H9 (cell line): ENCODE measurements around the gene NRG3. TPM values are rescaled to one million over a fixed set of nuclear protein-coding genes. Genes with fewer than 3 reads are reported as not detected.

Source experiments
- DNase-seq: peaks from one replicate; pipeline ENCODE4 v3.0.0-alpha.2; 2017
- H2AFZ ChIP-seq: one replicate; pipeline ENCODE4 v1.6.1; 2013; ENCODE audit warnings: mild to moderate bottlenecking, low read length, control low read depth, moderate library complexity
- H2AK5ac ChIP-seq: 2 replicates; pipeline ENCODE4 v1.6.1; 2013; ENCODE audit warnings: low read length, control low read depth, mixed read lengths; ENCODE audit not compliant: insufficient read length
- H2BK120ac ChIP-seq: one replicate; pipeline ENCODE4 v1.6.1; 2013; ENCODE audit warnings: low read depth, mild to moderate bottlenecking, low read length, control low read depth, inconsistent platforms; ENCODE audit not compliant: poor library complexity, severe bottlenecking
- H2BK12ac ChIP-seq: 2 replicates; pipeline ENCODE4 v1.6.1; 2013; ENCODE audit warnings: low read length, control low read depth, mixed read lengths, low read depth; ENCODE audit not compliant: insufficient read length
- H2BK15ac ChIP-seq: 2 replicates; pipeline ENCODE4 v1.6.1; 2013; ENCODE audit warnings: low read depth, low read length, control low read depth
- H2BK20ac ChIP-seq: one replicate; pipeline ENCODE4 v1.6.1; 2013; ENCODE audit warnings: low read depth, mild to moderate bottlenecking, low read length, control low read depth, inconsistent platforms; ENCODE audit not compliant: poor library complexity, severe bottlenecking
- H2BK5ac ChIP-seq: 2 replicates; pipeline ENCODE4 v1.6.1; 2013; ENCODE audit warnings: low read length, control low read depth, mixed read lengths; ENCODE audit not compliant: insufficient read length
- H3K14ac ChIP-seq: 2 replicates; pipeline ENCODE4 v1.6.1; 2013; ENCODE audit warnings: low read length, control low read depth; ENCODE audit not compliant: insufficient read depth
- H3K18ac ChIP-seq: 2 replicates; pipeline ENCODE4 v1.6.1; 2013; ENCODE audit warnings: low read depth, mild to moderate bottlenecking, mixed read lengths, low read length, control low read depth; ENCODE audit not compliant: insufficient read length
- H3K23ac ChIP-seq: 2 replicates; pipeline ENCODE4 v1.6.1; 2013; ENCODE audit warnings: low read length, control low read depth, mixed read lengths, low read depth; ENCODE audit not compliant: insufficient read length
- H3K23me2 ChIP-seq: 2 replicates; pipeline ENCODE4 v1.6.1; 2013; ENCODE audit warnings: low read depth, mild to moderate bottlenecking, mixed read lengths, low read length, control low read depth; ENCODE audit not compliant: insufficient read length, poor library complexity, severe bottlenecking
- H3K27ac ChIP-seq: 2 replicates; pipeline ENCODE4 v1.5.1; 2013; ENCODE audit warnings: low read length, control low read depth, mixed read lengths, low read depth; ENCODE audit not compliant: insufficient read length
- H3K27me3 ChIP-seq: 2 replicates; pipeline ENCODE4 v1.6.1; 2013; ENCODE audit warnings: low read length, control low read depth, inconsistent platforms; ENCODE audit not compliant: insufficient read depth
- H3K4ac ChIP-seq: 2 replicates; pipeline ENCODE4 v1.6.1; 2013; ENCODE audit warnings: low read depth, mild to moderate bottlenecking, control low read depth, inconsistent platforms, low read length, moderate library complexity
- H3K4me1 ChIP-seq: 2 replicates; pipeline ENCODE4 v1.6.1; 2013; ENCODE audit warnings: low read length, control low read depth, inconsistent platforms; ENCODE audit not compliant: insufficient read depth
- H3K4me2 ChIP-seq: 2 replicates; pipeline ENCODE4 v1.6.1; 2013; ENCODE audit warnings: low read length, control low read depth, mixed read lengths; ENCODE audit not compliant: insufficient read length, insufficient read depth
- H3K56ac ChIP-seq: 2 replicates; pipeline ENCODE4 v1.6.1; 2013; ENCODE audit warnings: low read depth, mild to moderate bottlenecking, mixed read lengths, low read length, control low read depth; ENCODE audit not compliant: insufficient read length
- H3K79me1 ChIP-seq: 2 replicates; pipeline ENCODE4 v1.6.1; 2013; ENCODE audit warnings: low read depth, mild to moderate bottlenecking, moderate library complexity, low read length, control low read depth, inconsistent platforms; ENCODE audit not compliant: insufficient read depth, poor library complexity, severe bottlenecking
- H3K79me2 ChIP-seq: 2 replicates; pipeline ENCODE4 v1.6.1; 2013; ENCODE audit warnings: low read length, control low read depth, inconsistent platforms; ENCODE audit not compliant: insufficient read depth
- H3K9ac ChIP-seq: 2 replicates; pipeline ENCODE4 v1.6.1; 2013; ENCODE audit warnings: low read length, control low read depth, mixed read lengths; ENCODE audit not compliant: insufficient read length; ENCODE audit errors: extremely low read depth
- H3K9me3 ChIP-seq: one replicate; pipeline ENCODE4 v1.6.1; 2013; ENCODE audit warnings: low read depth, low read length, inconsistent platforms; ENCODE audit not compliant: control insufficient read depth
- H3T11ph ChIP-seq: one replicate; pipeline ENCODE4 v1.6.1; 2013; ENCODE audit warnings: mild to moderate bottlenecking, low read length, control low read depth, inconsistent platforms
- H4K20me1 ChIP-seq: one replicate; pipeline ENCODE4 v1.6.1; 2013; ENCODE audit not compliant: control insufficient read depth, insufficient read length, insufficient read depth
- H4K5ac ChIP-seq: 2 replicates; pipeline ENCODE4 v1.6.1; 2013; ENCODE audit warnings: low read depth, mild to moderate bottlenecking, mixed read lengths, low read length, control low read depth; ENCODE audit not compliant: insufficient read length
- H4K8ac ChIP-seq: replicated peaks from 2 replicates; pipeline ENCODE4 v1.6.1; 2013; ENCODE audit warnings: low read length, control low read depth, mixed read lengths, low read depth; ENCODE audit not compliant: insufficient read length
- H4K91ac ChIP-seq: 2 replicates; pipeline ENCODE4 v1.6.1; 2013; ENCODE audit warnings: low read depth, mild to moderate bottlenecking, moderate library complexity, mixed read lengths, low read length, control low read depth; ENCODE audit not compliant: insufficient read length
- H3K27ac Mint-ChIP-seq, 3 experiments: 2 replicates in 2 of 3; 3 replicates in 1 of 3; pipeline ENCODE4 v1.8.0; 2020 to 2021; ENCODE audit warnings: mixed read lengths in 3 of 3, mild to moderate bottlenecking in 1 of 3, moderate library complexity in 1 of 3
- H3K27me3 Mint-ChIP-seq: 2 replicates; pipeline ENCODE4 v1.8.0; 2021; ENCODE audit warnings: low read depth, mild to moderate bottlenecking, moderate library complexity, mixed read lengths
- H3K36me3 Mint-ChIP-seq, 3 experiments: 2 replicates in 2 of 3; 3 replicates in 1 of 3; pipeline ENCODE4 v1.8.0; 2020 to 2021; ENCODE audit warnings: low read depth in 3 of 3, mixed read lengths in 3 of 3; ENCODE audit not compliant: insufficient read depth in 1 of 3
- H3K4me1 Mint-ChIP-seq, 2 experiments: 2 replicates each; pipeline ENCODE4 v1.8.0; 2020; ENCODE audit warnings: mixed read lengths in 2 of 2
- H3K4me3 Mint-ChIP-seq, 2 experiments: 2 replicates in 1 of 2; 3 replicates in 1 of 2; pipeline ENCODE4 v1.8.0; 2020 to 2021; ENCODE audit warnings: mild to moderate bottlenecking in 2 of 2, mixed read lengths in 2 of 2, moderate library complexity in 1 of 2
- H3K9me3 Mint-ChIP-seq, 2 experiments: 2 replicates in 1 of 2; 3 replicates in 1 of 2; pipeline ENCODE4 v1.8.0; 2020; ENCODE audit warnings: mild to moderate bottlenecking in 2 of 2, mixed read lengths in 2 of 2, moderate library complexity in 1 of 2
- WGBS: extraction: QIAGEN DNeasy Blood & Tissue Kit; methylation state at CpG from one replicate; pipeline ENCODE4 v1.1.7; 2013; ENCODE audit warnings: missing lambda C conversion rate, low lambda C conversion rate, mixed read lengths; ENCODE audit not compliant: insufficient read length; ENCODE audit errors: extremely low coverage; 5-methylcytosine and 5-hydroxymethylcytosine counted together
- total RNA-seq: library from RNA; stranded (reverse); gene quantifications from 2 replicates; pipeline ENCODE4 v1.2.1, GENCODE V29; 2021
- TF ChIP-seq, protein P1 (sequence below): fragments of 200-600 bp; sonication (generic); conservative IDR thresholded peaks from 3 replicates; pipeline ENCODE4 v1.8.0; 2021; ENCODE audit warnings: antibody characterized with exemption, mild to moderate bottlenecking

The NRG3 gene
- total RNA-seq, 1 experiment from 2014 or later = 1.6 TPM

DNA sequence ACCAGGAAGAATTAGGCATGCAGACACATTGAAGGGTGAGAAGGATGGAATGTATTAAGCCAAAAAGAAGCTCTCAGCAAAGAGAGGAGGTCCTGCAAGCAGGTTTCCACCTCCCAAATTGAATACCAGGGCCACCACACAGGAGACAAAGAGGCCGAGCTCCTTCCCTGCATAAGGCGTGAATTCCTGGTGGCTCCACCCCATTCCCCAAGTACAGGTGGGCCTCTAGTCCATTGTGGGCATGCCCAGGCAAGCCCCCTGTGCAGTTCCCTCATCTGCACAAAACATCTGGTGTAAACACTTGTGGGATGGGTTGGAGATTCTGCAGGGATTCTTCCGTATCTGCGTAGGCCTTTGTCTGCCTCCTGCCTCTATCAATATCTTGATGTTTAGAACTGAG is 817.5 kb downstream of the NRG3 start:
- TF ChIP-seq, protein P1, sequence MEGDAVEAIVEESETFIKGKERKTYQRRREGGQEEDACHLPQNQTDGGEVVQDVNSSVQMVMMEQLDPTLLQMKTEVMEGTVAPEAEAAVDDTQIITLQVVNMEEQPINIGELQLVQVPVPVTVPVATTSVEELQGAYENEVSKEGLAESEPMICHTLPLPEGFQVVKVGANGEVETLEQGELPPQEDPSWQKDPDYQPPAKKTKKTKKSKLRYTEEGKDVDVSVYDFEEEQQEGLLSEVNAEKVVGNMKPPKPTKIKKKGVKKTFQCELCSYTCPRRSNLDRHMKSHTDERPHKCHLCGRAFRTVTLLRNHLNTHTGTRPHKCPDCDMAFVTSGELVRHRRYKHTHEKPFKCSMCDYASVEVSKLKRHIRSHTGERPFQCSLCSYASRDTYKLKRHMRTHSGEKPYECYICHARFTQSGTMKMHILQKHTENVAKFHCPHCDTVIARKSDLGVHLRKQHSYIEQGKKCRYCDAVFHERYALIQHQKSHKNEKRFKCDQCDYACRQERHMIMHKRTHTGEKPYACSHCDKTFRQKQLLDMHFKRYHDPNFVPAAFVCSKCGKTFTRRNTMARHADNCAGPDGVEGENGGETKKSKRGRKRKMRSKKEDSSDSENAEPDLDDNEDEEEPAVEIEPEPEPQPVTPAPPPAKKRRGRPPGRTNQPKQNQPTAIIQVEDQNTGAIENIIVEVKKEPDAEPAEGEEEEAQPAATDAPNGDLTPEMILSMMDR = no peak
- no peaks in the 10 kb centered on the region; the same call in 1 of the 2 replicates for H3K27me3 Mint-ChIP-seq

More for the DNA sequence above, 817.5 kb downstream of the NRG3 start:
- WGBS = no CpG with 5 or more reads among the region's 4 CpGs
- Histone ChIP-seq H3K14ac (no peak overlapping the region), H2BK15ac (no peak overlapping the region), H3K18ac (no peak overlapping the region), H3K27ac (no peak overlapping the region), H2BK20ac (no peak overlapping the region), H3K79me1 (no peaks in the 10 kb centered on the region), H4K91ac (no peak overlapping the region), H3K4me1 (no peaks in the 10 kb centered on the region), H3K23ac (no peak overlapping the region), H2AFZ (no peak overlapping the region), H3K9me3 (no peaks in the 10 kb centered on the region), H3K9ac (no peak overlapping the region), H2BK5ac (no peak overlapping the region), H3K27me3 (no peaks in the 10 kb centered on the region), H3K56ac (no peak overlapping the region), H3K79me2 (no peaks in the 10 kb centered on the region), H2BK120ac (no peak overlapping the region), H3K4me2 (no peak overlapping the region), H2BK12ac (no peak overlapping the region), H3T11ph (no peak overlapping the region), H3K4ac (no peak overlapping the region), H3K23me2 (no peaks in the 10 kb centered on the region), H4K5ac (no peak overlapping the region), H4K8ac (no peak overlapping the region), H4K20me1 (no peaks in the 10 kb centered on the region), H2AK5ac (no peak overlapping the region)
- H3K4me1 Mint-ChIP-seq = no peaks in the 10 kb centered on the region
- H3K27ac Mint-ChIP-seq = no peak overlapping the region
- H3K9me3 Mint-ChIP-seq = peaks cover 10 to 13% of the 10 kb centered on the region in 2 experiments; a peak in 4 of 5 replicates
- H3K36me3 Mint-ChIP-seq = peaks cover 3 to 22% (median 13%) of the 10 kb centered on the region in 3 experiments; a peak in 6 of 7 replicates
- DNase-seq = peak; percentile 80
- H3K4me3 Mint-ChIP-seq = no peak overlapping the region
